Measurements from ENCODE around the gene GRAP2.

- no peak for TF ChIP-seq CTCF (conservative IDR thresholded peaks at IDR 0.05; ENCODE audit: low read length)
- no peak for TF ChIP-seq EZH2phosphoT487 (IDR thresholded peaks at IDR 0.05; ENCODE audit: borderline replicate concordance)
Measured at GRCh38 chr22:39883057-39883456, 17.8 kb upstream of the GRAP2 start.

Measured in Loucy (cell line).